HG02610 (cell line): ENCODE data around the gene TGFBI.
A peak's percentile ranks its signal among the peaks of the same experiment; 100 is the strongest.

ENCODE experiments used
- ATAC-seq: cut with Tn5 transposase; IDR thresholded peaks from one replicate; pipeline ENCODE4 v1.9.1; 2021; ENCODE audit warnings: mild to moderate bottlenecking, moderate library complexity; ENCODE audit not compliant: unreplicated experiment

TGFBI gene

GRCh38 chr5:136086783-136087566 lies 58.2 kb downstream of the TGFBI start:
- no peak for ATAC-seq

- ATAC-seq, result no peak
Measured at GRCh38 chr5:136087961-136088871, 59.4 kb downstream of the TGFBI start.

- ATAC-seq, result no peak
Measured at GRCh38 chr5:136089791-136090190, 61.0 kb downstream of the TGFBI start.

GRCh38 chr5:136090319-136090718 lies 61.5 kb downstream of the TGFBI start:
- ATAC-seq, result no peak

- no peak for ATAC-seq
Measured at GRCh38 chr5:136094189-136094912, 65.6 kb downstream of the TGFBI start.

GRCh38 chr5:136094913-136095641 lies 66.3 kb downstream of the TGFBI start:
- no peak for ATAC-seq

GRCh38 chr5:136098176-136098575 lies 69.4 kb downstream of the TGFBI start:
- no peak for ATAC-seq

- no peak for ATAC-seq
Measured at GRCh38 chr5:136099870-136100269, 71.1 kb downstream of the TGFBI start.

GRCh38 chr5:136101884-136102283 lies 73.1 kb downstream of the TGFBI start:
- ATAC-seq, result no peak

GRCh38 chr5:136103118-136103517 lies 74.3 kb downstream of the TGFBI start:
- ATAC-seq, result peak; percentile 44

GRCh38 chr5:136104306-136104965 lies 75.6 kb downstream of the TGFBI start:
- ATAC-seq, result no peak

GRCh38 chr5:136106351-136107031 lies 77.7 kb downstream of the TGFBI start:
- ATAC-seq, result no peak

GRCh38 chr5:136108180-136108611 lies 79.4 kb downstream of the TGFBI start:
- peak; percentile 87 for ATAC-seq

- no peak for ATAC-seq
Measured at GRCh38 chr5:136108766-136109165, 80.0 kb downstream of the TGFBI start.

- no peak for ATAC-seq
Measured at GRCh38 chr5:136109453-136110135, 80.8 kb downstream of the TGFBI start.
